ENCODE data around the gene SERGEF. TPM values are rescaled to one million over a fixed set of nuclear protein-coding genes. Genes with fewer than 3 reads are reported as not detected.

The SERGEF gene
- total RNA-seq, 2 donors from 2014 or later, result 23.2 to 36.2 TPM

GRCh38 chr11:17738151-17738973 lies 274.5 kb downstream of the SERGEF start:
- peaks cover 16% of the 10 kb centered on the region for H3K27me3 ChIP-seq
- no peak for TF ChIP-seq CTCF (IDR thresholded peaks at IDR 0.05)
- H3K4me3 ChIP-seq, result no peak overlapping the region
- H3K9me3 ChIP-seq, result no peaks in the 10 kb centered on the region
- no peaks in the 10 kb centered on the region for H3K36me3 ChIP-seq
- no peaks in the 10 kb centered on the region for H3K4me1 ChIP-seq
- H3K9ac ChIP-seq (ENCODE audit: low read depth in 2 of 2, low read length in 2 of 2), result no peak overlapping the region
- intact Hi-C loops (cut with DNase I), result loop anchor here (10.0 kb wide), 1 partner anchor 144 kb away; no protein-coding TSS in a partner anchor
- H3K27ac ChIP-seq, result no peak overlapping the region
- no peak for DNase-seq

Other genes with a start within 250 kb of the SERGEF start
- 10 to 100 TPM in 1 of 2 donors, 1 to 10 TPM in 1; 6.7 to 12.4 TPM for gene TPH1, start 33.2 kb upstream of the SERGEF start, total RNA-seq
- gene SAAL1, start 93.0 kb upstream of the SERGEF start, total RNA-seq, result 10 to 100 TPM; 11.5 to 22.2 TPM
- gene MRGPRX3, start 119.5 kb upstream of the SERGEF start, total RNA-seq, result not detected
- not detected for gene MRGPRX4, start 159.8 kb upstream of the SERGEF start, total RNA-seq
- gene SAA4, start 223.8 kb upstream of the SERGEF start, total RNA-seq, result under 1 TPM in 1 of 2 donors, not detected in 1; 0.86 TPM
- 10 to 100 TPM in 1 of 2 donors, 1 to 10 TPM in 1; 4.2 to 14.2 TPM for gene SAA2, start 235.6 kb upstream of the SERGEF start, total RNA-seq